Fibroblast of the conjunctiva (primary cell): ENCODE measurements around the gene WBP2.

Experiments used
- DNase-seq: peaks from one replicate; pipeline ENCODE4 v3.0.0-alpha.2; 2010; ENCODE audit warnings: low read depth

WBP2 gene

GRCh38 chr17:75855310-75856061 lies at the start of gene WBP2:
Gene WBP2 (minus strand): TSS chr17:75855335. CDS start chr17:75855297, 38 bp downstream.
- DNase-seq, result peak; percentile 100

GRCh38 chr17:75902406-75902805 lies 47.3 kb upstream of the WBP2 start:
- no peak for DNase-seq

GRCh38 chr17:75901727-75902126 lies 46.6 kb upstream of the WBP2 start:
- no peak for DNase-seq

GRCh38 chr17:75900691-75901533 lies 45.8 kb upstream of the WBP2 start:
- no peak for DNase-seq

- DNase-seq, result no peak
Observed at GRCh38 chr17:75899767-75900468, 44.8 kb upstream of the WBP2 start.

GRCh38 chr17:75899353-75899752 lies 44.2 kb upstream of the WBP2 start:
- DNase-seq, result no peak

GRCh38 chr17:75898791-75899190 lies 43.7 kb upstream of the WBP2 start:
- no peak for DNase-seq

GRCh38 chr17:75898065-75898464 lies 42.9 kb upstream of the WBP2 start:
- DNase-seq, result no peak

- no peak for DNase-seq
Observed at GRCh38 chr17:75897160-75898019, 42.3 kb upstream of the WBP2 start.

- no peak for DNase-seq
Observed at GRCh38 chr17:75896415-75897159, 41.5 kb upstream of the WBP2 start, which contains the start of gene TRIM65. Gene TRIM65 (minus strand): TSS chr17:75896951. CDS start chr17:75896937, 14 bp downstream.

GRCh38 chr17:75895370-75896155 lies 40.4 kb upstream of the WBP2 start:
- no peak for DNase-seq

- DNase-seq, result no peak
Observed at GRCh38 chr17:75894049-75894733, 39.1 kb upstream of the WBP2 start.

- no peak for DNase-seq
Observed at GRCh38 chr17:75893305-75894048, 38.3 kb upstream of the WBP2 start.

- no peak for DNase-seq
Observed at GRCh38 chr17:75892556-75893224, 37.6 kb upstream of the WBP2 start.

GRCh38 chr17:75891605-75892555 lies 36.7 kb upstream of the WBP2 start:
- DNase-seq, result no peak

- DNase-seq, result no peak
Observed at GRCh38 chr17:75891022-75891604, 36.0 kb upstream of the WBP2 start.

- no peak for DNase-seq
Observed at GRCh38 chr17:75889454-75889853, 34.3 kb upstream of the WBP2 start.
